Mucosa of descending colon (tissue), 3 donors: ENCODE data around the gene CADM2. TPM values are rescaled to one million over a fixed set of nuclear protein-coding genes. Genes with fewer than 3 reads are reported as not detected.

Experiments used
- ATAC-seq: fragments of 200-7000 bp; cut with Tn5 transposase; one replicate; pipeline ENCODE4 v1.9.1; 2020; ENCODE audit warnings: mild to moderate bottlenecking, moderate library complexity
- DNase-seq, 3 donors: peaks; one replicate each; pipeline ENCODE4 v3.0.0-alpha.2; 2020
- H3K36me3 ChIP-seq: fragments of 200-600 bp; one replicate; pipeline ENCODE4 v1.8.0; 2021; ENCODE audit warnings: low read depth, mild to moderate bottlenecking
- H3K4me1 ChIP-seq: fragments of 200-600 bp; one replicate; pipeline ENCODE4 v1.8.0; 2021; ENCODE audit warnings: low read depth, mild to moderate bottlenecking
- H3K4me3 ChIP-seq: fragments of 200-600 bp; one replicate; pipeline ENCODE4 v1.8.0; 2021; ENCODE audit warnings: mild to moderate bottlenecking
- H3K9me3 ChIP-seq: fragments of 200-600 bp; one replicate; pipeline ENCODE4 v1.8.0; 2021; ENCODE audit warnings: mild to moderate bottlenecking
- intact Hi-C, 2 donors: fragments of 100-400 bp; cut with DNase I in 1 of 2; cut with micrococcal nuclease in 1 of 2; formaldehyde crosslinking; loops; one replicate each; pipeline versions ENCODE4 v1.11.0 to v1.11.1; 2022; cut with DNase I, micrococcal nuclease
- total RNA-seq, 3 donors: library from RNA; stranded (reverse); fragmentation: NEBNext Ultra II Directional in 2 of 3; extraction: Animal tissue kit (Norgen Biotek cat#: 25700) in 2 of 3; gene quantifications; one replicate each; pipeline versions ENCODE4 v1.2.1 to v1.2.4, GENCODE V29; 2021 to 2023
- TF ChIP-seq, protein P1 (sequence below): fragments of 200-600 bp; IDR thresholded peaks from one replicate; pipeline ENCODE4 v1.8.0; 2022; ENCODE audit warnings: antibody characterized with exemption, mild to moderate bottlenecking
- donor health status: DM: no; HTN: no; CAD: no; lungs with moderate emphysema.
- donor health status: DM: no; HTN: no; CAD: no.
- donor health status: DM: no; HTN: yes; CAD: no.

The CADM2 gene
- total RNA-seq, 3 donors from 2014 or later = 0.67 to 12.8 (median 1.2) TPM

DNA sequence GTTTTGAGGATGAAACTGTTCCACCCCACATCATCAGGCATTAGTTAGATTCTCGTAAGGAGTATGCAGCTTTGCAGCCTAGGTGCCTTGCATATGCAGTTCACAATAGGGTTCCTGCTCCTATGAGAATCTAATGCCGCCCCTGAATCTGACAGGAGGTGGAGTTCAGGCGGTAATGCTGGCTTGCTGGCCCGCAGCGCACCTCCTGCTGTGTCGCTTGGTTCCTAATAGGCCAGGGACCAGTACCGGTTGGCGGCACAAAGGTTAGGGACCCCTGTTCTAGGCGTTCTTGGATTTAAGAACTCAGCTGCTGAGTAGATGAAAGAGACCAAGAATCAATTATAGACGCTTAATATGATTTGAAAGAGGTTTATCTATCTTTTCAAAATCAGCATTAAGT, 595.4 kb downstream of the CADM2 start:
- H3K9me3 ChIP-seq = no peaks in the 10 kb centered on the region
- H3K4me3 ChIP-seq = no peak overlapping the region
- H3K4me1 ChIP-seq = no peaks in the 10 kb centered on the region
- no peaks in the 10 kb centered on the region for H3K36me3 ChIP-seq
- TF ChIP-seq, protein P1, sequence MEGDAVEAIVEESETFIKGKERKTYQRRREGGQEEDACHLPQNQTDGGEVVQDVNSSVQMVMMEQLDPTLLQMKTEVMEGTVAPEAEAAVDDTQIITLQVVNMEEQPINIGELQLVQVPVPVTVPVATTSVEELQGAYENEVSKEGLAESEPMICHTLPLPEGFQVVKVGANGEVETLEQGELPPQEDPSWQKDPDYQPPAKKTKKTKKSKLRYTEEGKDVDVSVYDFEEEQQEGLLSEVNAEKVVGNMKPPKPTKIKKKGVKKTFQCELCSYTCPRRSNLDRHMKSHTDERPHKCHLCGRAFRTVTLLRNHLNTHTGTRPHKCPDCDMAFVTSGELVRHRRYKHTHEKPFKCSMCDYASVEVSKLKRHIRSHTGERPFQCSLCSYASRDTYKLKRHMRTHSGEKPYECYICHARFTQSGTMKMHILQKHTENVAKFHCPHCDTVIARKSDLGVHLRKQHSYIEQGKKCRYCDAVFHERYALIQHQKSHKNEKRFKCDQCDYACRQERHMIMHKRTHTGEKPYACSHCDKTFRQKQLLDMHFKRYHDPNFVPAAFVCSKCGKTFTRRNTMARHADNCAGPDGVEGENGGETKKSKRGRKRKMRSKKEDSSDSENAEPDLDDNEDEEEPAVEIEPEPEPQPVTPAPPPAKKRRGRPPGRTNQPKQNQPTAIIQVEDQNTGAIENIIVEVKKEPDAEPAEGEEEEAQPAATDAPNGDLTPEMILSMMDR = no peak
- DNase-seq (no peak), ATAC-seq (no peak)
- intact Hi-C loops = no loop called here

GRCh38 chr3:85560088-85560785, 601.4 kb downstream of the CADM2 start:
- TF ChIP-seq, protein P1 = no peak
- intact Hi-C loops = no loop called here
- H3K4me3 ChIP-seq = no peak overlapping the region
- no peaks in the 10 kb centered on the region for H3K4me1 ChIP-seq
- no peak for ATAC-seq
- H3K9me3 ChIP-seq = no peaks in the 10 kb centered on the region
- no peak for DNase-seq
- H3K36me3 ChIP-seq = no peaks in the 10 kb centered on the region

DNA sequence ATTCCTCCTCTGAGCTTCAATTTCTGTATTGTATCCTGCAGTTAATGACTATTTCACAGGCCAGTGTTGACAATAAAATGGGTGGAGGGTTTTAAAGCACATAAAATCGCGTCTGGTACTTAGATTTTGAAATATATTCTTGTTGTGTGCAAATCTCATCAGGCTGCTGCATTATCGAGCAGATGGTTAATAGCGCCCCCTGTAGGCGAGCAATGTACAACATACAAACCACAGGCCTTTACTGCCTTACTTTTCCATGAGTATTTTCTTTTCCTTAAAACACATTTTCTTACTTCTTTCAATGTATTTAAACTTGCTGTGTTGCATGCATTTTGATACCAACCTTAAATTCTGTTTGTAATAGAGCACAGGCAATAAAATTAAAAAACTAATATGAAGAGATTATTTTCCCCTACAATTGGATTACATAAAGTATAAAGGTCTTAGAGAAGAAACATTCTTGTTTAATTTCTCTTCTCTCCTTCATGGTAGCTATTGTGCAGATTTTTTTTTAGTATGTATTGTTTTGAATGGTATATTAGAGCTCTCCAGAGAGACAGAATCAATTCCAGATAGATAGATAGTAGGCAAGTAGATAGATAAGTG, 608.4 kb downstream of the CADM2 start:
- ATAC-seq (peak; percentile 54), DNase-seq (peak in 1 of 3 donors; percentile 61)
- intact Hi-C loops = no loop called here
- no peaks in the 10 kb centered on the region for H3K36me3 ChIP-seq
- no peaks in the 10 kb centered on the region for H3K9me3 ChIP-seq
- no peak overlapping the region for H3K4me3 ChIP-seq
- TF ChIP-seq, protein P1 = peak; percentile 12
- H3K4me1 ChIP-seq = no peaks in the 10 kb centered on the region

DNA sequence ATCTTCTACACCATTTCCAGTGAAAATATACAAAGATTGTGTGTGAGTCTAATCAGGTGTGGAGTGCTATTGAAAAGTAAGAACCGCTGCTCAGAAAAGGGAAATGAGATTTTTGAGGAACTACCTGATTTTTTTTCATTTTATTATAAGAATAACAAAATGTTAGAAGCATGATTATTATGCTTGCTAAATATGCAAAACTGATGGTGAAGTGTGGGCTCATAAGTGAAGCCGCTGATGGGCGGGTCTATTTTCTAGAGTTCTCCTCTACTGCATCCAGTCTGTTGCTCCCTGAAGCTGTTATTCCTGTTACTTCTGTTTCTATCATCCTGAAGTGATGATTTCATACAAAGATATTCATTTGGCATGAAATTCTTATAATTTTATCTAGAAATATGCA, 612.0 kb downstream of the CADM2 start:
- intact Hi-C loops = loop anchor here in 1 of 2 donors (10.0 kb wide), 1 partner anchor 674 kb away; no protein-coding TSS in a partner anchor
- H3K36me3 ChIP-seq = no peaks in the 10 kb centered on the region
- ATAC-seq = no peak
- H3K9me3 ChIP-seq = no peaks in the 10 kb centered on the region
- no peaks in the 10 kb centered on the region for H3K4me1 ChIP-seq
- DNase-seq = no peak
- TF ChIP-seq, protein P1 = no peak
- no peak overlapping the region for H3K4me3 ChIP-seq

- H3K9me3 ChIP-seq = no peaks in the 10 kb centered on the region
- no peaks in the 10 kb centered on the region for H3K36me3 ChIP-seq
- TF ChIP-seq, protein P1 = no peak
- no peaks in the 10 kb centered on the region for H3K4me1 ChIP-seq
- DNase-seq (no peak), ATAC-seq (no peak)
- no peak overlapping the region for H3K4me3 ChIP-seq
- intact Hi-C loops = loop anchor here in 1 of 2 donors (10.0 kb wide), 1 partner anchor 673 kb away; no protein-coding TSS in a partner anchor
Measured at GRCh38 chr3:85571835-85572234, 613.0 kb downstream of the CADM2 start.
